Adipose tissue (tissue), 3 donors: ENCODE measurements around the gene B9D2. TPM values are rescaled to one million over a fixed set of nuclear protein-coding genes. Genes with fewer than 3 reads are reported as not detected.

ENCODE experiments used
- H3K27ac ChIP-seq: one replicate; pipeline ENCODE4 v1.5.1; 2013; ENCODE audit warnings: low read depth, low read length
- whole genome bisulfite sequencing, 3 donors: extraction: QIAGEN DNeasy Blood & Tissue Kit; methylation state at CpG; one replicate each; pipeline ENCODE4 v1.1.7; 2013; 5-methylcytosine and 5-hydroxymethylcytosine counted together
- polyA plus RNA-seq, 3 donors: library from polyadenylated mRNA; stranded (reverse); fragments of 200-250 nt; gene quantifications; one replicate each; pipeline ENCODE4 v1.2.3, GENCODE V29; 2013
- donor health status: healthy with polysubstance abuse.
- donor health status: Bipolar disorder and iron deficiency.
- donor health status: healthy.

Gene B9D2
- polyA plus RNA-seq, 3 donors: 6.1 to 9.4 (median 6.4) TPM

- H3K27ac ChIP-seq: peak overlapping the region; percentile 34
- WGBS, 3 donors: 22 to 65% (median 32%) methylated on average over 16 of the region's 16 CpGs
These were observed 40.4 kb downstream of the B9D2 start for GRCh38 chr19:41323430-41324125.

- no peak overlapping the region for H3K27ac ChIP-seq
- 46 to 78% (median 55%) methylated on average over 7 of the region's 7 CpGs for WGBS, 3 donors
These were observed 40.9 kb downstream of the B9D2 start for GRCh38 chr19:41323023-41323422.

- H3K27ac ChIP-seq: no peak overlapping the region
- 88 to 93% (median 93%) methylated on average over 11 of the region's 11 CpGs for WGBS, 3 donors
These were observed 41.5 kb downstream of the B9D2 start for GRCh38 chr19:41322451-41322850.

GRCh38 chr19:41321600-41322270, 42.2 kb downstream of the B9D2 start:
- no peak overlapping the region for H3K27ac ChIP-seq
- 54 to 66% (median 60%) methylated on average over 9 to 10 of the region's 10 CpGs for whole genome bisulfite sequencing, 3 donors

GRCh38 chr19:41321204-41321599, 42.7 kb downstream of the B9D2 start:
- H3K27ac ChIP-seq: no peak overlapping the region
- 61 to 85% (median 78%) methylated on average over 7 of the region's 7 CpGs for WGBS, 3 donors

GRCh38 chr19:41320568-41320967, 43.4 kb downstream of the B9D2 start:
- no peak overlapping the region for H3K27ac ChIP-seq
- 77 to 91% (median 82%) methylated on average over 4 of the region's 4 CpGs for WGBS, 3 donors

GRCh38 chr19:41320185-41320518, 43.8 kb downstream of the B9D2 start:
- 81 to 91% (median 85%) methylated on average over 5 to 11 of the region's 11 CpGs for WGBS, 3 donors
- no peak overlapping the region for H3K27ac ChIP-seq

- H3K27ac ChIP-seq: no peak overlapping the region
- 84 to 88% (median 86%) methylated on average over 20 of the region's 20 CpGs for WGBS, 3 donors
These were observed 44.3 kb downstream of the B9D2 start for GRCh38 chr19:41319500-41320184.

GRCh38 chr19:41318696-41319499, 45.1 kb downstream of the B9D2 start:
- H3K27ac ChIP-seq: no peak overlapping the region
- WGBS, 3 donors: 80 to 87% (median 84%) methylated on average over 19 of the region's 19 CpGs

- WGBS, 3 donors: 96 to 97% (median 97%) methylated on average over 24 of the region's 24 CpGs
These were observed 47.5 kb downstream of the B9D2 start for GRCh38 chr19:41316306-41316920.

GRCh38 chr19:41311613-41312012, 52.3 kb downstream of the B9D2 start:
- no peak overlapping the region for H3K27ac ChIP-seq
- 88 to 90% (median 90%) methylated on average over 8 of the region's 8 CpGs for WGBS, 3 donors

More at GRCh38 chr19:41316306-41316920, 47.5 kb downstream of the B9D2 start:
- no peak overlapping the region for H3K27ac ChIP-seq

GRCh38 chr19:41311072-41311471, 52.9 kb downstream of the B9D2 start:
- H3K27ac ChIP-seq: no peak overlapping the region
- 43 to 65% (median 65%) methylated on average over 5 of the region's 5 CpGs for WGBS, 3 donors

- peak within 1 kb of the TSS; percentile 77 for H3K27ac ChIP-seq
- 0 to 1% (median 0%) methylated on average over 46 to 47 of the region's 47 CpGs for WGBS, 3 donors
These were observed 53.7 kb downstream of the B9D2 start, which contains the start of gene CCDC97 for GRCh38 chr19:41310033-41310831. Gene CCDC97, plus strand, starts transcription at chr19:41310172. Its CDS starts 139 bp downstream, at chr19:41310311.

GRCh38 chr19:41309180-41310032, 54.5 kb downstream of the B9D2 start:
- 5 to 8% (median 7%) methylated on average over 26 of the region's 26 CpGs for WGBS, 3 donors

GRCh38 chr19:41308450-41309179, 55.3 kb downstream of the B9D2 start:
- H3K27ac ChIP-seq: no peak overlapping the region
- WGBS, 3 donors: 16 to 20% (median 20%) methylated on average over 8 of the region's 8 CpGs

More at GRCh38 chr19:41309180-41310032, 54.5 kb downstream of the B9D2 start:
- peak overlapping the region; percentile 77 for H3K27ac ChIP-seq

- no peak overlapping the region for H3K27ac ChIP-seq
- WGBS, 3 donors: 22 to 47% (median 39%) methylated on average over 4 of the region's 4 CpGs
These were observed 55.9 kb downstream of the B9D2 start for GRCh38 chr19:41307954-41308449.
